HepG2 (cell line): ENCODE measurements around the gene ECSCR.

Experiments
- ARNT ChIP-seq: fragments of 450-650 bp; IDR thresholded peaks from 2 replicates; pipeline ENCODE4 v1.6.1; 2017
- CTCF ChIP-seq: sonication (generic); formaldehyde crosslinking; IDR thresholded peaks from 2 replicates; pipeline ENCODE4 v1.5.0; 2020; ENCODE audit warnings: mild to moderate bottlenecking, missing genetic modification reagents, moderate library complexity
- EZH2 ChIP-seq: conservative IDR thresholded peaks from 2 replicates; pipeline ENCODE4 v1.6.1; 2012; ENCODE audit warnings: mild to moderate bottlenecking, low read depth, low read length, moderate library complexity
- JUND ChIP-seq: sonication (generic); formaldehyde crosslinking; IDR thresholded peaks from 2 replicates; pipeline ENCODE4 v1.8.0; 2022; ENCODE audit warnings: mild to moderate bottlenecking, missing genetic modification reagents
- MAFF ChIP-seq: IDR thresholded peaks from 2 replicates; pipeline ENCODE4 v1.6.1; 2011; ENCODE audit warnings: low read depth, low read length, improper control_type of control experiment
- MAFK ChIP-seq, 2 experiments: IDR thresholded peaks in 1 of 2; conservative IDR thresholded peaks in 1 of 2; 2 replicates each; pipeline ENCODE4 v1.6.1; 2011; ENCODE audit warnings: improper control_type of control experiment in 2 of 2, low read length in 2 of 2
- MYC ChIP-seq: sonication (generic); formaldehyde crosslinking; IDR thresholded peaks from 2 replicates; pipeline ENCODE4 v1.9.0; 2021; ENCODE audit warnings: missing genetic modification reagents, borderline replicate concordance
- PBX3 ChIP-seq: sonication (generic); formaldehyde crosslinking; IDR thresholded peaks from 2 replicates; pipeline ENCODE4 v1.8.1; 2023; ENCODE audit warnings: missing genetic modification reagents, inconsistent platforms, borderline replicate concordance
- PHF20 ChIP-seq: sonication (generic); formaldehyde crosslinking; IDR thresholded peaks from 2 replicates; pipeline ENCODE4 v1.5.0; 2020; ENCODE audit warnings: mild to moderate bottlenecking, missing genetic modification reagents
- POLR2A ChIP-seq, 2 experiments: IDR thresholded peaks; 2 replicates each; pipeline ENCODE4 v1.6.1; 2011; ENCODE audit warnings: low read depth in 2 of 2, low read length in 2 of 2, mild to moderate bottlenecking in 1 of 2, moderate library complexity in 1 of 2; ENCODE audit not compliant: insufficient read depth in 1 of 2
- SETDB1 ChIP-seq: sonication (generic); formaldehyde crosslinking; IDR thresholded peaks from 2 replicates; pipeline ENCODE4 v1.5.1; 2020; ENCODE audit warnings: missing genetic modification reagents, mild to moderate bottlenecking, borderline replicate concordance
- ZFAT ChIP-seq: sonication (generic); formaldehyde crosslinking; conservative IDR thresholded peaks from 2 replicates; pipeline ENCODE4 v1.8.1; 2023; ENCODE audit warnings: missing genetic modification reagents, inconsistent platforms
- TF ChIP-seq, protein P1 (sequence below): sonication (generic); formaldehyde crosslinking; IDR thresholded peaks from 2 replicates; pipeline ENCODE4 v1.4.0; 2020; ENCODE audit warnings: missing genetic modification reagents, mild to moderate bottlenecking, borderline replicate concordance

DNA sequence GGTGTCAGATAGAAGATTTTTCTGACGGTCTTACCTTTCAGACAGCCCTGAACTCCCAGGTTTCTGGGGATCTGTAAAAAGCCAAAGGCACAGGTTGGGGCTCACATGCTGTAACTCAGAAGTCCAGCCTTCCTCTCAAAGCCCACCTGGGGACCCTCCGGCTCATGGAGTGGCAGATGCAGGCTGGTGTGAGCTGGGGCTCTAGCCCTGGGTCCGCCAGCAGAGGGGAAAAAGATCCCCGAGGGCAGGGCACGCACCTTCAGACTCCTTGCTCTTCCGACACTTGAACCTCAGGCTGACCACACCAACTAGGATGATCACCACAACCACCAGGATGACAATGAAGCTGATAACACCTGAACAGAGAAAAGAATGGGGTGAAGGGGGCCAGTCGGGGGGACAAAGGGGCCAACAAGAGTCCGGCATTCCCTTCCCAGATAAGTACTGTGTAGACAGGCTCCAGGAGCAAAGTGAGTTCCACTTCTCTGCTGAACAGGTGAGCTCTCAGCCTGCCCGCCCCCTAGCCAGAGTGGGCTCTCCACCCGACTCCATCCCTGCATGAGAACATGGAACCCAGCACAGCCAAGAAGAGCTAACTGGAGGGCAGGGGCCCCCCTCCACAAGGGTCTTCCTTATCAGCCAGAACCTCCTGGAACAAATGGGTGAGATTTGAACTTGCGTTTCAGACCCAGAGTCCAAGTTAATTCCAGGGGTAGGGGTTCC lies 7.8 kb downstream of the ECSCR start:
- TF ChIP-seq MYC (CRISPR knock-in tag) = no peak
- no peak for TF ChIP-seq MAFF
- no peak for TF ChIP-seq EZH2
- no peak for TF ChIP-seq ARNT
- TF ChIP-seq CTCF = no peak
- no peak for TF ChIP-seq ZFAT
- TF ChIP-seq PHF20 (CRISPR knock-in tag) = no peak
- TF ChIP-seq, protein P1, sequence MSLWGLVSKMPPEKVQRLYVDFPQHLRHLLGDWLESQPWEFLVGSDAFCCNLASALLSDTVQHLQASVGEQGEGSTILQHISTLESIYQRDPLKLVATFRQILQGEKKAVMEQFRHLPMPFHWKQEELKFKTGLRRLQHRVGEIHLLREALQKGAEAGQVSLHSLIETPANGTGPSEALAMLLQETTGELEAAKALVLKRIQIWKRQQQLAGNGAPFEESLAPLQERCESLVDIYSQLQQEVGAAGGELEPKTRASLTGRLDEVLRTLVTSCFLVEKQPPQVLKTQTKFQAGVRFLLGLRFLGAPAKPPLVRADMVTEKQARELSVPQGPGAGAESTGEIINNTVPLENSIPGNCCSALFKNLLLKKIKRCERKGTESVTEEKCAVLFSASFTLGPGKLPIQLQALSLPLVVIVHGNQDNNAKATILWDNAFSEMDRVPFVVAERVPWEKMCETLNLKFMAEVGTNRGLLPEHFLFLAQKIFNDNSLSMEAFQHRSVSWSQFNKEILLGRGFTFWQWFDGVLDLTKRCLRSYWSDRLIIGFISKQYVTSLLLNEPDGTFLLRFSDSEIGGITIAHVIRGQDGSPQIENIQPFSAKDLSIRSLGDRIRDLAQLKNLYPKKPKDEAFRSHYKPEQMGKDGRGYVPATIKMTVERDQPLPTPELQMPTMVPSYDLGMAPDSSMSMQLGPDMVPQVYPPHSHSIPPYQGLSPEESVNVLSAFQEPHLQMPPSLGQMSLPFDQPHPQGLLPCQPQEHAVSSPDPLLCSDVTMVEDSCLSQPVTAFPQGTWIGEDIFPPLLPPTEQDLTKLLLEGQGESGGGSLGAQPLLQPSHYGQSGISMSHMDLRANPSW = no peak
- TF ChIP-seq SETDB1 (CRISPR knock-in tag) = no peak
- no peak for TF ChIP-seq MAFK (conservative IDR thresholded peaks at IDR 0.05 in 1 of 2, IDR thresholded peaks at IDR 0.05 in 1 of 2; ENCODE audit: low read length in 2 of 2)
- TF ChIP-seq POLR2A (IDR thresholded peaks at IDR 0.05; ENCODE audit: insufficient read depth in 1 of 2, low read depth in 2 of 2, low read length in 2 of 2) = no peak
- no peak for TF ChIP-seq JUND (CRISPR knock-in tag)
- no peak for TF ChIP-seq PBX3 (CRISPR knock-in tag)
